A673 (cell line): ENCODE measurements around the gene TRPM2. TPM values are rescaled to one million over a fixed set of nuclear protein-coding genes. Genes with fewer than 3 reads are reported as not detected.

Experiments
- BruUV-seq: library from RNA; stranded (reverse); fragments of 400-500 nt; replicated peaks from 2 replicates; lab custom pipeline; 2021; lab: Mats Ljungman, UMichigan
- CTCF ChIA-PET: fragments of 300-600 bp; sonication (Branson Sonifier 250); formaldehyde crosslinking; loops from one replicate; lab custom pipeline; 2022; ENCODE audit warnings: antibody characterized with exemption; lab: Charles Lee
- POLR2A ChIA-PET: fragments of 300-600 bp; sonication (Branson Sonifier 250); formaldehyde crosslinking; loops from one replicate; lab custom pipeline; 2022; ENCODE audit warnings: antibody characterized with exemption; ENCODE audit not compliant: low non-redundant PET; lab: Charles Lee
- DNase-seq: peaks from one replicate; pipeline ENCODE4 v3.0.0-alpha.2; 2015; ENCODE audit warnings: low spot score
- H3K27ac ChIP-seq: fragments of 200-600 bp; sonication (generic); 2 replicates; pipeline ENCODE4 v1.5.1; 2016; ENCODE audit warnings: mixed run types, low read depth, mild to moderate bottlenecking, mixed read lengths, antibody characterized with exemption, low read length; ENCODE audit not compliant: poor library complexity, severe bottlenecking
- H3K27me3 ChIP-seq: fragments of 200-600 bp; sonication (generic); replicated peaks from 2 replicates; pipeline ENCODE4 v1.6.1; 2017; ENCODE audit warnings: mixed run types, low read depth, mild to moderate bottlenecking, mixed read lengths, antibody characterized with exemption, low read length; ENCODE audit not compliant: insufficient read depth, poor library complexity
- H3K36me3 ChIP-seq: fragments of 200-600 bp; sonication (generic); 2 replicates; pipeline ENCODE4 v1.6.1; 2016; ENCODE audit warnings: mixed run types, mild to moderate bottlenecking, mixed read lengths, antibody characterized with exemption, low read length; ENCODE audit not compliant: insufficient read depth, poor library complexity, severe bottlenecking
- H3K4me1 ChIP-seq: fragments of 200-600 bp; sonication (generic); 2 replicates; pipeline ENCODE4 v1.6.1; 2017; ENCODE audit warnings: mixed run types, mild to moderate bottlenecking, mixed read lengths, antibody characterized with exemption, low read length; ENCODE audit not compliant: insufficient read depth, poor library complexity, severe bottlenecking
- H3K4me3 ChIP-seq: fragments of 200-600 bp; sonication (generic); 2 replicates; pipeline ENCODE4 v1.5.1; 2016; ENCODE audit warnings: low read depth, mixed run types, mild to moderate bottlenecking, mixed read lengths, low read length; ENCODE audit not compliant: poor library complexity, severe bottlenecking
- H3K9me3 ChIP-seq: fragments of 200-600 bp; sonication (generic); 2 replicates; pipeline ENCODE4 v1.6.1; 2016; ENCODE audit warnings: mixed run types, low read depth, mild to moderate bottlenecking, mixed read lengths, antibody characterized with exemption, low read length; ENCODE audit not compliant: poor library complexity, severe bottlenecking
- CTCF ChIP-seq: fragments of 300-800, 200-600 bp; sonication (generic); conservative IDR thresholded peaks from 2 replicates; pipeline ENCODE4 v1.5.1; 2017; ENCODE audit warnings: low read depth, mild to moderate bottlenecking, antibody characterized with exemption, low read length, moderate library complexity, mixed read lengths
- EZH2 ChIP-seq: fragments of 200-600 bp; sonication (generic); IDR thresholded peaks from 2 replicates; pipeline ENCODE4 v1.6.1; 2017; ENCODE audit warnings: borderline replicate concordance, low read depth, mild to moderate bottlenecking, mixed read lengths, antibody characterized with exemption, low read length; ENCODE audit not compliant: poor library complexity, severe bottlenecking
- intact Hi-C: fragments of 100-400 bp; cut with micrococcal nuclease; formaldehyde crosslinking; loops from one replicate; pipeline ENCODE4 v1.10.0; 2022; ENCODE audit not compliant: unreplicated experiment
- total RNA-seq: library from RNA; stranded (reverse); gene quantifications from 2 replicates; pipeline ENCODE4 v1.2.3, GENCODE V29; 2021

The TRPM2 gene
- total RNA-seq, 1 experiment from 2014 or later = 0.21 TPM

GRCh38 chr21:44449473-44450363, 96.3 kb downstream of the TRPM2 start:
- no peaks in the 10 kb centered on the region for H3K36me3 ChIP-seq
- TF ChIP-seq EZH2 (no peak), CTCF (no peak)
- ChIA-PET CTCF (no interaction called here), POLR2A (interaction anchor here (0.7 kb wide), 1 partner anchor 52 kb away, joined by 14 read pairs; no protein-coding TSS in a partner anchor)
- H3K4me3 ChIP-seq = no peak overlapping the region
- peaks cover 6% of the 10 kb centered on the region for H3K9me3 ChIP-seq
- H3K27ac ChIP-seq = no peak overlapping the region
- no TSS peak for BruUV-seq
- peaks cover 36% of the 10 kb centered on the region for H3K27me3 ChIP-seq
- no peak for DNase-seq
- intact Hi-C loops = loop anchor here (10.0 kb wide), 1 partner anchor 95 kb away; the partner anchor contains the start of gene TRPM2
- H3K4me1 ChIP-seq = no peaks in the 10 kb centered on the region

- Histone ChIP-seq H3K9me3 (peaks cover 6% of the 10 kb centered on the region), H3K4me3 (no peak overlapping the region), H3K36me3 (no peaks in the 10 kb centered on the region), H3K4me1 (no peaks in the 10 kb centered on the region), H3K27me3 (peaks cover 36% of the 10 kb centered on the region), H3K27ac (no peak overlapping the region)
- ChIA-PET POLR2A (no interaction called here), CTCF (no interaction called here)
- DNase-seq = no peak
- no TSS peak for BruUV-seq
- TF ChIP-seq CTCF (no peak), EZH2 (no peak)
- intact Hi-C loops = loop anchor here (10.0 kb wide), 1 partner anchor 96 kb away; the partner anchor contains the start of gene TRPM2
Observed at GRCh38 chr21:44450402-44450801, 97.0 kb downstream of the TRPM2 start.

- no TSS peak for BruUV-seq
- intact Hi-C loops = loop anchor here (10.0 kb wide), 1 partner anchor 96 kb away; the partner anchor contains the start of gene TRPM2
- Histone ChIP-seq H3K9me3 (peaks cover 6% of the 10 kb centered on the region), H3K27ac (no peak overlapping the region), H3K36me3 (no peaks in the 10 kb centered on the region), H3K27me3 (peaks cover 36% of the 10 kb centered on the region), H3K4me3 (no peak overlapping the region), H3K4me1 (no peaks in the 10 kb centered on the region)
- ChIA-PET POLR2A (no interaction called here), CTCF (no interaction called here)
- TF ChIP-seq EZH2 (no peak), CTCF (no peak)
- no peak for DNase-seq
Observed at GRCh38 chr21:44450999-44451398, 97.6 kb downstream of the TRPM2 start.
